Activated CD4-positive, alpha-beta T cell treated with anti-CD3 and anti-CD28 coated beads for 36 hours (primary cell): Measurements from ENCODE around the gene LDLRAD4. TPM values are rescaled to one million over a fixed set of nuclear protein-coding genes. Genes with fewer than 3 reads are reported as not detected.

Experiments used
- ATAC-seq: fragments of 200-7000 bp; cut with Tn5 transposase; one replicate; pipeline ENCODE4 v1.10.0; 2021; ENCODE audit warnings: mild to moderate bottlenecking, moderate library complexity
- CTCF ChIA-PET: fragments of 350-600 bp; sonication (Branson Sonifier 250); formaldehyde crosslinking; loops from one replicate; lab custom pipeline; 2021; ENCODE audit warnings: antibody characterized with exemption; lab: Charles Lee
- POLR2A ChIA-PET: fragments of 350-600 bp; sonication (Branson Sonifier 250); formaldehyde crosslinking; loops from one replicate; lab custom pipeline; 2021; ENCODE audit warnings: antibody characterized with exemption, inconsistent platforms; lab: Charles Lee
- DNase-seq: peaks from one replicate; pipeline ENCODE4 v3.0.0-alpha.2; 2020
- H3K27ac Mint-ChIP-seq: one replicate; pipeline ENCODE4 v1.8.0; 2021; ENCODE audit warnings: mixed read lengths
- H3K27me3 Mint-ChIP-seq: one replicate; pipeline ENCODE4 v1.8.0; 2021; ENCODE audit warnings: mixed read lengths
- H3K36me3 Mint-ChIP-seq: one replicate; pipeline ENCODE4 v1.8.0; 2021; ENCODE audit warnings: low read depth, mixed read lengths
- H3K4me1 Mint-ChIP-seq: one replicate; pipeline ENCODE4 v1.8.0; 2021; ENCODE audit warnings: mixed read lengths
- H3K4me3 Mint-ChIP-seq: one replicate; pipeline ENCODE4 v1.8.0; 2021; ENCODE audit warnings: mild to moderate bottlenecking, moderate library complexity, mixed read lengths
- H3K9me3 Mint-ChIP-seq: one replicate; pipeline ENCODE4 v1.8.0; 2021; ENCODE audit warnings: low read depth, mixed read lengths
- intact Hi-C, 2 experiments: fragments of 100-400 bp; cut with DNase I in 1 of 2; cut with micrococcal nuclease in 1 of 2; formaldehyde crosslinking; loops; one replicate each; pipeline versions ENCODE4 v1.14.2 to v1.15.1; 2022 to 2024; cut with DNase I, micrococcal nuclease
- total RNA-seq, 2 experiments: library from RNA; stranded (reverse); gene quantifications; one replicate each; pipeline ENCODE4 v1.2.3, GENCODE V29; 2021

LDLRAD4 gene
- total RNA-seq, 2 experiments from 2014 or later, result 29.3 to 32.2 TPM

GRCh38 chr18:13392029-13392750 is 173.6 kb downstream of the LDLRAD4 start:
- ChIA-PET POLR2A (interaction anchor here (0.6 kb wide), 2 partner anchors 256 to 288 kb away, joined by 3 to 4 read pairs; no protein-coding TSS in a partner anchor), CTCF (no interaction called here)
- no peak overlapping the region for H3K27ac Mint-ChIP-seq
- peaks cover 4% of the 10 kb centered on the region for H3K36me3 Mint-ChIP-seq
- H3K4me1 Mint-ChIP-seq, result peaks cover 15% of the 10 kb centered on the region
- no peak overlapping the region for H3K4me3 Mint-ChIP-seq
- DNase-seq (no peak), ATAC-seq (no peak)
- H3K27me3 Mint-ChIP-seq, result no peaks in the 10 kb centered on the region
- no peaks in the 10 kb centered on the region for H3K9me3 Mint-ChIP-seq
- intact Hi-C loops, result no loop called here

GRCh38 chr18:13392899-13393298 is 174.3 kb downstream of the LDLRAD4 start:
- DNase-seq, result no peak
- H3K27ac Mint-ChIP-seq, result no peak overlapping the region
- H3K27me3 Mint-ChIP-seq, result no peaks in the 10 kb centered on the region
- ATAC-seq, result no peak
- H3K4me1 Mint-ChIP-seq, result peaks cover 15% of the 10 kb centered on the region
- intact Hi-C loops, result no loop called here
- POLR2A ChIA-PET, result no interaction called here
- no peak overlapping the region for H3K4me3 Mint-ChIP-seq
- no peaks in the 10 kb centered on the region for H3K9me3 Mint-ChIP-seq
- CTCF ChIA-PET, result interaction anchor here (0.6 kb wide), 1 partner anchor 176 kb away, joined by 3 read pairs; no protein-coding TSS in a partner anchor
- peaks cover 2% of the 10 kb centered on the region for H3K36me3 Mint-ChIP-seq

- DNase-seq (no peak), ATAC-seq (no peak)
- H3K9me3 Mint-ChIP-seq, result no peaks in the 10 kb centered on the region
- no peaks in the 10 kb centered on the region for H3K27me3 Mint-ChIP-seq
- H3K36me3 Mint-ChIP-seq, result no peaks in the 10 kb centered on the region
- ChIA-PET CTCF (interaction anchor here (0.6 to 1.7 kb wide), 2 partner anchors 15 to 177 kb away, joined by 3 read pairs; no protein-coding TSS in a partner anchor), POLR2A (no interaction called here)
- no peak overlapping the region for H3K27ac Mint-ChIP-seq
- peaks cover 15% of the 10 kb centered on the region for H3K4me1 Mint-ChIP-seq
- no peak overlapping the region for H3K4me3 Mint-ChIP-seq
- intact Hi-C loops, result no loop called here
Observed at GRCh38 chr18:13393338-13393737, 174.8 kb downstream of the LDLRAD4 start.

- Mint-ChIP-seq H3K4me1 (peaks cover 15% of the 10 kb centered on the region), H3K27me3 (no peaks in the 10 kb centered on the region), H3K27ac (no peak overlapping the region), H3K4me3 (no peak overlapping the region), H3K9me3 (no peaks in the 10 kb centered on the region), H3K36me3 (no peaks in the 10 kb centered on the region)
- DNase-seq (no peak), ATAC-seq (no peak)
- intact Hi-C loops, result no loop called here
- POLR2A ChIA-PET, result interaction anchor here (0.6 to 1.4 kb wide), 2 partner anchors 13 to 56 kb away, joined by 3 to 4 read pairs; no protein-coding TSS in a partner anchor
- CTCF ChIA-PET, result interaction anchor here (1.7 kb wide), 1 partner anchor 13 kb away, joined by 3 read pairs; no protein-coding TSS in a partner anchor
Observed at GRCh38 chr18:13394801-13395200, 176.2 kb downstream of the LDLRAD4 start.

- H3K4me1 Mint-ChIP-seq, result peaks cover 17% of the 10 kb centered on the region
- POLR2A ChIA-PET, result interaction anchor here (1.4 kb wide), 1 partner anchor 14 kb away, joined by 4 read pairs; no protein-coding TSS in a partner anchor
- no peak for ATAC-seq
- H3K9me3 Mint-ChIP-seq, result no peaks in the 10 kb centered on the region
- H3K27ac Mint-ChIP-seq, result no peak overlapping the region
- H3K36me3 Mint-ChIP-seq, result no peaks in the 10 kb centered on the region
- H3K27me3 Mint-ChIP-seq, result no peaks in the 10 kb centered on the region
- no peak overlapping the region for H3K4me3 Mint-ChIP-seq
- intact Hi-C loops, result no loop called here
- DNase-seq, result no peak
- CTCF ChIA-PET, result interaction anchor here (0.6 kb wide), 1 partner anchor 155 kb away, joined by 3 read pairs; no protein-coding TSS in a partner anchor
Observed at GRCh38 chr18:13395577-13395976, 177.0 kb downstream of the LDLRAD4 start.

- no peak for DNase-seq
- no peak for ATAC-seq
- POLR2A ChIA-PET, result no interaction called here
- H3K27ac Mint-ChIP-seq, result no peak overlapping the region
- H3K36me3 Mint-ChIP-seq, result peaks cover 2% of the 10 kb centered on the region
- H3K27me3 Mint-ChIP-seq, result no peaks in the 10 kb centered on the region
- CTCF ChIA-PET, result interaction anchor here (0.6 kb wide), 1 partner anchor 126 kb away, joined by 3 read pairs; no protein-coding TSS in a partner anchor
- intact Hi-C loops, result no loop called here
- no peak overlapping the region for H3K4me3 Mint-ChIP-seq
- no peaks in the 10 kb centered on the region for H3K9me3 Mint-ChIP-seq
- peaks cover 22% of the 10 kb centered on the region for H3K4me1 Mint-ChIP-seq
Observed at GRCh38 chr18:13397504-13398163, 179.1 kb downstream of the LDLRAD4 start.

- Mint-ChIP-seq H3K27ac (no peak overlapping the region), H3K27me3 (no peaks in the 10 kb centered on the region), H3K36me3 (peaks cover 2% of the 10 kb centered on the region), H3K4me1 (peaks cover 16% of the 10 kb centered on the region), H3K9me3 (no peaks in the 10 kb centered on the region), H3K4me3 (no peak overlapping the region)
- ChIA-PET POLR2A (no interaction called here), CTCF (interaction anchor here (0.6 kb wide), 1 partner anchor 393 kb away, joined by 4 read pairs; no protein-coding TSS in a partner anchor)
- ATAC-seq (no peak), DNase-seq (no peak)
- intact Hi-C loops, result no loop called here
Observed at GRCh38 chr18:13398631-13399030, 180.1 kb downstream of the LDLRAD4 start.

GRCh38 chr18:13399511-13399910 is 181.0 kb downstream of the LDLRAD4 start:
- intact Hi-C loops, result no loop called here
- Mint-ChIP-seq H3K4me3 (no peak overlapping the region), H3K27me3 (no peaks in the 10 kb centered on the region), H3K9me3 (no peaks in the 10 kb centered on the region), H3K36me3 (peaks cover 2% of the 10 kb centered on the region), H3K27ac (no peak overlapping the region), H3K4me1 (peaks cover 12% of the 10 kb centered on the region)
- ATAC-seq (no peak), DNase-seq (no peak)
- ChIA-PET POLR2A (no interaction called here), CTCF (no interaction called here)

GRCh38 chr18:13400636-13401315 is 182.2 kb downstream of the LDLRAD4 start:
- CTCF ChIA-PET, result no interaction called here
- H3K4me3 Mint-ChIP-seq, result no peak overlapping the region
- peaks cover 12% of the 10 kb centered on the region for H3K4me1 Mint-ChIP-seq

GRCh38 chr18:13401404-13401803 is 182.8 kb downstream of the LDLRAD4 start:
- intact Hi-C loops, result no loop called here
- DNase-seq (no peak), ATAC-seq (no peak)
- H3K27me3 Mint-ChIP-seq, result no peaks in the 10 kb centered on the region
- CTCF ChIA-PET, result no interaction called here
- peaks cover 2% of the 10 kb centered on the region for H3K36me3 Mint-ChIP-seq
- no peak overlapping the region for H3K4me3 Mint-ChIP-seq
- POLR2A ChIA-PET, result no interaction called here
- H3K4me1 Mint-ChIP-seq, result peaks cover 12% of the 10 kb centered on the region
- H3K9me3 Mint-ChIP-seq, result no peaks in the 10 kb centered on the region
- H3K27ac Mint-ChIP-seq, result no peak overlapping the region

More at GRCh38 chr18:13400636-13401315, 182.2 kb downstream of the LDLRAD4 start:
- Mint-ChIP-seq H3K36me3 (peaks cover 2% of the 10 kb centered on the region), H3K27me3 (no peaks in the 10 kb centered on the region), H3K9me3 (no peaks in the 10 kb centered on the region), H3K27ac (no peak overlapping the region)
- intact Hi-C loops, result no loop called here
- ATAC-seq (no peak), DNase-seq (no peak)
- POLR2A ChIA-PET, result interaction anchor here (0.6 kb wide), 1 partner anchor 12 kb away, joined by 3 read pairs; no protein-coding TSS in a partner anchor

GRCh38 chr18:13401826-13402225 is 183.3 kb downstream of the LDLRAD4 start:
- intact Hi-C loops, result no loop called here
- no peak for ATAC-seq
- no peak overlapping the region for H3K27ac Mint-ChIP-seq
- no peak overlapping the region for H3K4me3 Mint-ChIP-seq
- no peaks in the 10 kb centered on the region for H3K27me3 Mint-ChIP-seq
- no peak for DNase-seq
- ChIA-PET POLR2A (no interaction called here), CTCF (no interaction called here)
- peaks cover 12% of the 10 kb centered on the region for H3K4me1 Mint-ChIP-seq
- H3K36me3 Mint-ChIP-seq, result peaks cover 2% of the 10 kb centered on the region
- no peaks in the 10 kb centered on the region for H3K9me3 Mint-ChIP-seq
